Measurements from ENCODE around the gene MRPL32. TPM values are rescaled to one million over a fixed set of nuclear protein-coding genes. Genes with fewer than 3 reads are reported as not detected.

The MRPL32 gene
- total RNA-seq, 2 donors from 2014 or later, result 47.2 to 62.3 TPM

DNA sequence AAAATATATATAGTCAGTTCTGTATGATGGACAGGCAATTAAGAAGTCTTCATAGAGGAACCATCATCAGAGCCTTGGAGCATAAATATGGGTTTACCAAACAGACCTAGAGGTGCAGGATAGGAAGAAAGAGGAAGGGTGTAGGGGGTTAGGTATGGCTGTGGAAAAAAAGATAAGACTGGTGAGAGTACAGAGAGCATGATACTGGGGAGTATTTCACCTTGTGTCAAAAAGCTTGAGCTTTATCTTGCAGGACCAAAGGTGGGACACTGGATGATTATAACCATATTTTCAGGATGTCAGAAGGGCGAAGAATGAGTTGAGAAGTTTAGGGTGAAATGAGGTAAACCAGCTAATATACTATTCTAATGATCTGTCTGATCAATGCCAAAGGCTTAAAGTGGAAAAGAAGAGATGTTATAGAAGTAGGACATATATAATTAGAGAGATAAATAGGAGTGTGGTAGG, 54.6 kb downstream of the MRPL32 start:
- TF ChIP-seq, protein P1, sequence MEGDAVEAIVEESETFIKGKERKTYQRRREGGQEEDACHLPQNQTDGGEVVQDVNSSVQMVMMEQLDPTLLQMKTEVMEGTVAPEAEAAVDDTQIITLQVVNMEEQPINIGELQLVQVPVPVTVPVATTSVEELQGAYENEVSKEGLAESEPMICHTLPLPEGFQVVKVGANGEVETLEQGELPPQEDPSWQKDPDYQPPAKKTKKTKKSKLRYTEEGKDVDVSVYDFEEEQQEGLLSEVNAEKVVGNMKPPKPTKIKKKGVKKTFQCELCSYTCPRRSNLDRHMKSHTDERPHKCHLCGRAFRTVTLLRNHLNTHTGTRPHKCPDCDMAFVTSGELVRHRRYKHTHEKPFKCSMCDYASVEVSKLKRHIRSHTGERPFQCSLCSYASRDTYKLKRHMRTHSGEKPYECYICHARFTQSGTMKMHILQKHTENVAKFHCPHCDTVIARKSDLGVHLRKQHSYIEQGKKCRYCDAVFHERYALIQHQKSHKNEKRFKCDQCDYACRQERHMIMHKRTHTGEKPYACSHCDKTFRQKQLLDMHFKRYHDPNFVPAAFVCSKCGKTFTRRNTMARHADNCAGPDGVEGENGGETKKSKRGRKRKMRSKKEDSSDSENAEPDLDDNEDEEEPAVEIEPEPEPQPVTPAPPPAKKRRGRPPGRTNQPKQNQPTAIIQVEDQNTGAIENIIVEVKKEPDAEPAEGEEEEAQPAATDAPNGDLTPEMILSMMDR (IDR thresholded peaks at IDR 0.05), result no peak
- H3K9ac ChIP-seq (ENCODE audit: low read depth in 2 of 2, low read length in 2 of 2), result no peak overlapping the region
- no peaks in the 10 kb centered on the region for H3K36me3 ChIP-seq
- H3K27me3 ChIP-seq, result no peaks in the 10 kb centered on the region
- H3K27ac ChIP-seq, result no peak overlapping the region
- H3K4me3 ChIP-seq, result no peak overlapping the region
- H3K4me1 ChIP-seq, result no peaks in the 10 kb centered on the region
- H3K9me3 ChIP-seq, result no peaks in the 10 kb centered on the region
- intact Hi-C loops (cut with DNase I), result no loop called here
- DNase-seq, result no peak

Other genes with a start within 250 kb of the MRPL32 start
- gene C7orf25, start 20.3 kb upstream of the MRPL32 start, total RNA-seq, result 1 to 10 TPM; 6.8 to 7.8 TPM
- 100 to 1,000 TPM in 1 of 2 donors, 10 to 100 TPM in 1; 91.1 to 113 TPM for gene PSMA2, start 202 bp upstream of the MRPL32 start, total RNA-seq
- under 1 TPM; 0.35 to 0.40 TPM for gene HECW1, start 180.3 kb downstream of the MRPL32 start, total RNA-seq

Data from colonic mucosa (tissue), 4 donors.